HG03103 (cell line): ENCODE measurements around the gene ADRA2A.

Source experiments
- ATAC-seq: cut with Tn5 transposase; IDR thresholded peaks from one replicate; pipeline ENCODE4 v1.9.1; 2021; ENCODE audit warnings: low read depth; ENCODE audit not compliant: unreplicated experiment

The ADRA2A gene

DNA sequence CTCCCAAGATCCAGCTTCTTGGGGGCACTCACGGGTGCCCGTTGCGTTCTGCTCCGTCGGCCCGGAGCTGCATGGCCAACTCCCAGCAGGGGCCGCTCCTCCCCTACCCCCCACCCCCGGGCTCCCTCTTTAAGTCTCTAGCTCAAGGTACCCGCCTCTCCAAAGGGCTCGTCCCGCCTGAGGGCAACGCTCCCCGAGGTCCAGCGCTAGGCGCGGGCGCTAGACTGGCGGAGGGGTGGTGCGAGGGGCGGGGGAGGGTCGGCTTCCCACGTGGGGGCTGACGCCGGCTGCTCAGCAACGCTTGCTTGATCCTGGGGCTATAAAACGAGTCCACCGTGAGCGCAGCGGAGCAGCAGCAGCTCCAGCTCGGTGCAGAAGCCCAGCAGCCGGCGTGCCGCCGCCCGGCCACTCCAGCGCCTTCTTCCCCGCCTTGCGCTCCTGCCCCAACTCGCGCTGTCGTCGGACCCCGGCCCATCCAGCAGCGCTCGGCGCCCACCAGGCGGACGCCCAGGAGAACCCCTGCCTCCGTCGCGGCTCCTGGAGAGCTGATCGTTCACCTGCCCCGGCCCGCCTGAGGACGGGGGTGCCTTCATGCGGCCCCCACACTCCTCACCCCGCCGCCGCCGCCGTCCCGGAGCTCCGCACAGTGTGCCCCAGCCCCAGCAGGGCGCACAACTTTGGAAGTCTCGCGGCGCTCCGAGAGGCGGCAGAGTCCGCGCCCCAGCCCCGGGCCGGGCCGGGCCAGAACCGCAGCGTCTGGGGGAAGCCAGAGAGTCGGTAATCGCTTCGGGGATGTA lies at the start of gene ADRA2A:
TSS of gene ADRA2A (plus strand) at position 348 of the 797 bp plus-strand sequence. CDS start 968 bp downstream, outside the sequence.
- peak; percentile 31 for ATAC-seq

DNA sequence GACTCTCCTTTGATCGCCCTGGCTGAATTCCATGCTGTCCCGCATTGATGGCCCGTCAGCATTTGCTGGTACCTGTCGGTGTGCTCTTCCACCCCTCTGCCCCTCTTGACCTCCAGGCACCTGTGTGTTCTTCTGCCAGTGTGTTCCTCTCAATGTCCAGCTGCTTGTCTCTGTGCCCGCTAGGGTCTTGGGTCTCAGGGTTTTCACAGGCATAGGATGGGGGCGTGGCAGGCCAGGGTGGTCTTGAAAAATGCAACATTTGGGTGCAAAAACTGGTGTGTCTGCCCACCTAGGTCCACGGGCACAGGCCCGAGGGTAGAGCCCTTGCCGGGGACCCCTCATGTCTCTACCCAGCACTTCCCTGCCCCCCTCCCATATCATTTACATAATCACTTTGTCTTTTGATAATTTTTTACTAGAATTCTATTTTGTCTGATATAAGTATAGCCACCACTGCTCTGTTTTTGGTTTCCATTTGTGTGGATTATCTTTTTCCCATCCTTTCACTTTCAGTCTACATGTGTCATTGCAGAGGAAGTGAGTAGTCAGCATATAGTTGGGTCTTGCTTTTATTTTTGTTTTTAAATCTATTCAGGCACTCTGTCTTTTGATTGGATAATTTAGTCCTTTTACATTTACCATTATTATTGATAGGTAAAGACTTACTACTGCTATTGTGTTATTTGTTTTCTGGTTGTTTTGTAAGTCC lies 46.6 kb upstream of the ADRA2A start:
- ATAC-seq = no peak

DNA sequence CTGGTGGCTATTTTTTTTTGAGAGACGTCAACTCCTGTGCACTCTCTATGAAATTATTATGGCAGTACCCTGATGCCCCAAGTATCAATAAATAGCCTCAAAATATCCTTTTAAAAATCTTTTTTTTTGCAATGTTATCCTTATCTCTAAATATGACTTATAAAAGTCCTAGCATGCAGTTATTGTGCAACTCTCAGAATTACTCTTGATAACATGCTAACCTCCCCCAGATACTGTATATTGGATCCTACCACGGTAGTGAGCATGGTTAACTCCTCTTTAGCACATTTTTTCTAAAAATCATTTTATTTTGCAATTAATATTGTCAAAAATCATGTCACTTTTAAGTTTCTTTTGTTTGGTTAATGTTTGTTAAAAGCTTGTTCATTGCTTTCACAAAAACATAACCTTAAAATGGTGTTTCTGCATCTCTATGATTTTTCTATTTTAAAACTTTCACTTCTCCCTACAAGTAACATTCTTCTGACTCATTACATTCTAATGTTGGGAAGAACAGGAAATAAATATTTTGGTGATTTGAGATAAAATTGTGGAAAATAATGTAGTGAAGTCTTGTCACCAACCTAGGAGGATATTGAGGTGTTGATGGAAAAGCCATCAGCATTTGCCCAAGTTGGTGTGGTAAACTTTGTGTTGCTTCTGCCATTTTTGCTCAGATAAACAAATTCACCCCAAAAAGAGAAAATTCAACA lies 42.1 kb upstream of the ADRA2A start:
- ATAC-seq = no peak

DNA sequence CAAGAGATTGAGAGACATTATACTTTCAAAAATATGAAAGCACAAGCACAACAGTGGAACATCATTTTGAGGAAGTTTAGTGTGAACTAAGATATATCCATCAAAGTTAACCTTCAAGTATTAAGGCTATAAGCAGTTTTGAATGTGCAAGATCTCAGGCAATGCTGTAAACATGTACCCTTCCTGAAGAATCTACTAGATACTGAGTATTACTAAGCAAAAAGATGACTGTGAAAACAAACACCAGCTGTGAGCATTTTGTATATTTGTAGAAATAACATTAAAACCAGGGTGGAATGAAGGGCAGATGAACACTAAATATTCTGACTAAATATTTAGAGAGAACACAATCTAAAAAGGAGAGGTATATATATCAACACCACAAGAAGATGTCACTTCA lies 41.3 kb upstream of the ADRA2A start:
- no peak for ATAC-seq

DNA sequence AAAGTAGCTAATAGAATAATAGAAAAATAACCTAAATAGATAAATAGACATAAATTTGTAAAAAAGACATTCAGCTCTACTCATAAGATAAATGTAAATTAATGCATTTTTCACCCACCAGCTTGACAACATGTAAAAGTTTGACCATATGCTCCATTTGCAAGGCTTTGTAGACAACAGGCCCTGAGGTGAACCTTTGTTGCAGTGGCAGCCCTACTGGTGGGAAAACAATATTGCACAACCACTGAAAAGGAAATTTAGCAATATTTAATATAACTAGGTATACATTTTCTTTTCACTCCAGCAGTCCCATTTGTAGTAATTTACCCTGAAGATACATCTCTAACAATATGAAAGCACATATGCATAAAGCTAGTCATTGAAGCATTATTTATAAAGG lies 39.0 kb upstream of the ADRA2A start:
- ATAC-seq = no peak

DNA sequence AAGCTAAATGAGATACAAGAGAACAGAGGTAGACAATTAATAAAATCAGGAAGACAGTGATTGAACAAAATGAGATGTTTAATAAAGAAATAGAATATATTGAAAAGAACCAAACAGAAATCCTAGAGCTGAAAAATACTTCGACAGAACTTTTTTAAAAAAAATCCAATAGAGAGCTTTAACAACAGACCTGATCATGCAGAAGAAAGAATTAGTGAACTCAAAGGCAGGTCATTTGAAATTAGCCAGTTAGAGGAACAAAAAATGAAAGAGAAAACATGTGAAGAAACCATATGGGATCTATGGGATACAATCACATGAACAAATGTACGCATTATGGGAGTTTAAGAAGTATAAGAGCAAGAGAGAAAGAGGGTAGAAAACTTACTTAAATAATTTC lies 37.3 kb upstream of the ADRA2A start:
- ATAC-seq = no peak

DNA sequence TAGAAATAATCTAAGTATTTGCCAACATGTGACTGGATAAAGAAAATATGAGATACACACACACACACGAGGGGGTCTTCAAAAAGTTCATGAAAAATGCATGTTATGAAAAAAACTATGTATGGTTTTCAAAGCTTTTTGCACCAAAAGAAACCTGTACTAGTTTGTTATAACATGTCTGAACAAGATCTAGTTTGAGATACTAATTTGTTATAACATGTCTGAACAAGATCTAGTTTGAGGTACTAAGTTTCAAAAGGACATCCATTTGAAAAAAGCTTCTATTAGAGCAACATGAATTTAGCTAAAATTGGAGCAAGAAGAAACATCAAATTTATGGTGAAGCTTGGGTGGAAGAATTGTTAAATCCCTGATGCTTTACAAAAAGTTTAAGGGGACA lies 19.8 kb upstream of the ADRA2A start:
- no peak for ATAC-seq

DNA sequence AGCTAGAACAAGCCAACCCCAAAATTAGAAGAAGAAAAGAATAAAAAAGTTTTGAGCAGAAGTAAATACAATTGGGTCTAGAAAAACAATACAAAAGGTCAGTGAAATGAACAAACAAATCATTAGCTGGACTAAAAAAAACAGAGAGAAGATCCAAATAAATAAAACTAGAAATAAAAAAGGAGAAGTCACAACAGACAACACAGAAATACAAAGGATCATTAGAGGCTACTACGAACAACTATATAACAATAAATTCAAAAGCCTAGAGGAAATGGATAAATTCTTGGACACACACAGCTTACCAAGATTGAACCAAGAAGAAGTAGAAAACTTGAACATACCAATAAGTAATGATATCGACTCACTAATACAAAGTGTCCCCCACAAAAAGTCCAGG lies 13.4 kb upstream of the ADRA2A start:
- no peak for ATAC-seq

DNA sequence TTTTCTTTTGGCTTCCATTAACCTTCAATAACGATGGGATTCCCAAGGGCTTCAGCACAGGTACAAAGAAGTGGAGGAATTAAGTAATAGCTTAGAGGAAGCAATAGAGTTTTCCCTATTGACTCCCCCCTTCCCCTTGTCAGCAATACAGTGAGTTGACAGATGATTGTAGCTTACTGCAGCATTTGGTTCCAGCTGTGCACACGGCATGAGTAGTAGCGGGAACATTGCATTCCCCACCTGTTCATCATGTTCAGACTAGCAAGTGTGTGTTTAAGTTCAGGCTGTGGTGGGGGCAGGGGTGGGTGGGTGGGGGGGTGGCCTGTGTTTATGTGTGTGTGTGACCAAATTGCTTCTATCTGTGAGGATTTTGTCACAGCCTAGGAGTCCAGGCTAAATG lies 4.6 kb upstream of the ADRA2A start:
- ATAC-seq = no peak

DNA sequence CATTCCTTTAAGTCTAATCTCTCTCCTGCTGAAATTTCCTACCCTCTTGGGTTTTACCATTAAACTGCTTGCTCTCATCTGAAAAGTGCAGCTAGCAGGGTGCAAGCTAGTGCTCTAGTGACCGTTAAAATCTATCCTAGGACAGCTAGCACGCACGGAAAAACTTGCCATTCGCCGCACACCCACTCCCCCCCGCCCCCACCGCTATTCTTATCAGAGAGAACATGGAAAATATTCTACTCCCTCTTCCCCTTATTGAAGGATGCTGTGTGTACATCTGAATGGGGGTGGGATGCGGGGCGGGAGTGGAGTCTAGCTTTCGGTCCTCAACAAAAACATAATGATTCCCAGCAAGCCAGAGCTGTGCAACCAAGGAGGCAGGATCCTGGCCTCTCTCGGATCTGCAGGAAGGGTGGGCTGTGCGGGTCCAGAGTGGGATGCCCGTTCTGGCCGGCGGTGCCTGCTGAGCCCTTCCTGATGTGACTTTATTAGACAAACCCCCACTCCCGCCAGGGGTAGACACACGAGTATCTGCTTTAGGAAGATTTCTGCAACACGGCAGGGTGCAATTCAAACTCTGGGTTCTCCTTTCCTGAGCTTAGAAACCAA lies 1.1 kb upstream of the ADRA2A start:
- no peak for ATAC-seq

DNA sequence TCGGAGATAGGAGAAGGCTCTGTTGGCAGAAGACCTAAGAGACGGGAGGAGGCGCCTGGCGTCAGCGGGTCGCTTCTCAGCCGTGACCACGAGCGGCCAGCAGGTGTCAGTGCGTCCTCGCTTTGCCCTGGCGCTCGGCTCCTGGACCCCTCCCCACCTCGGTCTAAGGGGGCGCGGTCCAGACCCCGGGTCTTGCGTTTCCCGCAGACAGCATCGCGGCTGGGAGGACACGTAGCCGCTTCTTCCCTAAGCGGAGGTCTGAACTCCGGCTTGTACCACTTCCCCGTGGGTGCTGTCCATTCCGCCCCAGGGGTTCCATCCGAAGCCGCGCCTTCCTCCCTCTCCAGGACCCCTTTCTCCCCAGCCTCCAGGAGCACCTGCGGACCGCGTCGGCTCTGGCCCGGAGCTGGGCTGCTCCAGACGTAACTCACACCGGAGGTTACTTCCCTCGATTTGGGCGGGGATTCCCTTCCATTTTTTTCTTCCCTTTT lies 593 bp upstream of the ADRA2A start:
- ATAC-seq = peak; percentile 72

DNA sequence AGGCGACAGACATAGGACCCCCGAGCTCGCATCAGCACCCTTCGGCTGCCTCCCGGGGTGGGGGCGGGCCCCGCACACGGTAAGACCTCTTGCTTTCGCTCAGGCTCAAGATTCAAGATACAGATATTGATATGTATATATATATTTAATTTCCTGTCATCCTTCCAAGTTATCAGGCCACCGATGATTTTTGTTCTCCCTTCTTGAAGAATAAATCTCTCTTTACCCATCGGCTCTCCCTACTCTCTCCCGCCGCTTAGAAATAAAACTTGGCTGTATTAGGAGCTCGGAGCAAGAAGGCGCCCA lies 603 bp downstream of the ADRA2A start:
- ATAC-seq = no peak

DNA sequence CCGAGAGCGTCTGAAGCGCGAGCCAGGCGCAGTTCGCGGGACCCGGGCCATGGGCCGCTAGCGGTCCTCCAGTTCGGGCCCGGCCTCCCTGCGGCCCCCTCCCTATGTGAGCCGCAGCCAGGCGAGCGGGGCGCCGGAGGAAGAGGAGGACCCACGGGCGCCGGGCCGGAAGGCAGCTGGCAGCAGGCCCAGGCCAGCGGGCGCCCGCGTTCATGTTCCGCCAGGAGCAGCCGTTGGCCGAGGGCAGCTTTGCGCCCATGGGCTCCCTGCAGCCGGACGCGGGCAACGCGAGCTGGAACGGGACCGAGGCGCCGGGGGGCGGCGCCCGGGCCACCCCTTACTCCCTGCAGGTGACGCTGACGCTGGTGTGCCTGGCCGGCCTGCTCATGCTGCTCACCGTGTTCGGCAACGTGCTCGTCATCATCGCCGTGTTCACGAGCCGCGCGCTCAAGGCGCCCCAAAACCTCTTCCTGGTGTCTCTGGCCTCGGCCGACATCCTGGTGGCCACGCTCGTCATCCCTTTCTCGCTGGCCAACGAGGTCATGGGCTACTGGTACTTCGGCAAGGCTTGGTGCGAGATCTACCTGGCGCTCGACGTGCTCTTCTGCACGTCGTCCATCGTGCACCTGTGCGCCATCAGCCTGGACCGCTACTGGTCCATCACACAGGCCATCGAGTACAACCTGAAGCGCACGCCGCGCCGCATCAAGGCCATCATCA lies 1.1 kb downstream of the ADRA2A start:
- no peak for ATAC-seq

DNA sequence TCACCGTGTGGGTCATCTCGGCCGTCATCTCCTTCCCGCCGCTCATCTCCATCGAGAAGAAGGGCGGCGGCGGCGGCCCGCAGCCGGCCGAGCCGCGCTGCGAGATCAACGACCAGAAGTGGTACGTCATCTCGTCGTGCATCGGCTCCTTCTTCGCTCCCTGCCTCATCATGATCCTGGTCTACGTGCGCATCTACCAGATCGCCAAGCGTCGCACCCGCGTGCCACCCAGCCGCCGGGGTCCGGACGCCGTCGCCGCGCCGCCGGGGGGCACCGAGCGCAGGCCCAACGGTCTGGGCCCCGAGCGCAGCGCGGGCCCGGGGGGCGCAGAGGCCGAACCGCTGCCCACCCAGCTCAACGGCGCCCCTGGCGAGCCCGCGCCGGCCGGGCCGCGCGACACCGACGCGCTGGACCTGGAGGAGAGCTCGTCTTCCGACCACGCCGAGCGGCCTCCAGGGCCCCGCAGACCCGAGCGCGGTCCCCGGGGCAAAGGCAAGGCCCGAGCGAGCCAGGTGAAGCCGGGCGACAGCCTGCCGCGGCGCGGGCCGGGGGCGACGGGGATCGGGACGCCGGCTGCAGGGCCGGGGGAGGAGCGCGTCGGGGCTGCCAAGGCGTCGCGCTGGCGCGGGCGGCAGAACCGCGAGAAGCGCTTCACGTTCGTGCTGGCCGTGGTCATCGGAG lies 1.8 kb downstream of the ADRA2A start:
- no peak for ATAC-seq

DNA sequence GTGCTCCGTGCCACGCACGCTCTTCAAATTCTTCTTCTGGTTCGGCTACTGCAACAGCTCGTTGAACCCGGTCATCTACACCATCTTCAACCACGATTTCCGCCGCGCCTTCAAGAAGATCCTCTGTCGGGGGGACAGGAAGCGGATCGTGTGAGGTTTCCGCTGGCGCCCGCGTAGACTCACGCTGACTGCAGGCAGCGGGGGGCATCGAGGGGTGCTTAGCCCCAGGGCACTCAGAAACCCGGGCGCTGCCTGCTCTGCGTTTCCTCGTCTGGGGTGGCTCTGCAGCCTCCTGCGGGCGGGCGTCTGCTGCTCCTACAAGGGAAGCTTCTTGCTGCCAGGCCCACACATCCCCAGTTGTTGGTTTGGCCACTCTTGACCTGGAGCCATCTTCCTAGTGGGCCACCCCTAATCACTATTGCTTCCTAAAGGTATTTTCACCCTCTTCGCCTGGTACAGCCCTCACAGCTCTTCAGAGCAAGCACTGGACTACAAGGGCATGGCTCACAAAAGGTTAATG lies 2.5 kb downstream of the ADRA2A start:
- ATAC-seq = no peak

DNA sequence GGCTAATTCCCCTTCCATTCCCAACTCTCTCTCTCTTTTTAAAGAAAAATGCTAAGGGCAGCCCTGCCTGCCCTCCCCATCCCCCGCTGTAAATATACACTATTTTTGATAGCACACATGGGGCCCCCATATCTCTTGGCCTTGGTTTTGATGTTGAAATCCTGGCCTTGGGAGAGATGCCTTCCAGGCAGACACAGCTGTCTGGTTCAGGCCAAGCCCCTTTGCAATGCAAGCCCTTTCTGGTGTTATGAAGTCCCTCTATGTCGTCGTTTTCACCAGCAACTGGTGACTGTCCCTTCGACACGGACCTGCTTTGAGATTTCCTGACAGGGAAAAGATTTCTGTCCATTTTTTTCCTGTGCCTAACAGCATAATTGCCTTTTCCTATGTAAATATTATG lies 3.0 kb downstream of the ADRA2A start:
- ATAC-seq = no peak

DNA sequence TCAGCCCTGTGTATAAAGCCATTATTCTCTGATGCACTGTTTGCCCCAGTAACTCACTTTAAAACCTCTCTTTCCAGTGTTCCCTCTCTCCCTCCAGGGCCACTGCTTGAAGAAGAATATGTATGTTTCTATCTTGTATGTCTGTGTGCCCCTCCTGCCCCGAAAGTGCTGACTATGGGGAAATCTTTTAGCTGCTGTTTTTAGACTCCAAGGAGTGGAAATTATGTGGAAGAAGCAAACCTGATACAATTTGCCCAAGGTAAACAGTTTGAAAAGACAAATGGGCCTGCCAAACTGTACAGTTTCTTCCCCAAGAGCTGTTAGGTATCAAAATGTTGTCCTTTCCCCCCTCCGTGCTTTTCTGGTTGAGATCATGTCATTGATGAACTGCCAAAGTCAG lies 3.4 kb downstream of the ADRA2A start:
- no peak for ATAC-seq

DNA sequence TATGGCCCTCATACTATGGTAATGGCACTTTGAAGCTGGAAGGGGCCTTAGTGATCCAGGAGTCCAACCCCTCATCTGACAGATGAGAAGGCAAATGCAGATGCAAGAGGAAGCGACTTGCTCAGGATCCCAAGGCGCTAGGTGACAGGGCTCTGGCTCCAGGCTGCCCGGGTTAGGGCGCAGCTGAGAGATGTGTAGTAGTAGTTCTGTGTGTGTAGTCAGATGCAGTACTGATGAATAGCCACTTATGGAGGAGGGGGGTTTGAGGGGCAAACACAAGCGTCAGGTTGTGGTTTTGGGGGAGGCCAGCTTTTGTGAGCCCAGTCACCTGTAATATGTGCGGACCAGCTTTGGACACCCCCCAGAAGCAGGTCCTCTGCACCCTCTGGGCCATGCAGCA lies 4.8 kb downstream of the ADRA2A start:
- no peak for ATAC-seq

DNA sequence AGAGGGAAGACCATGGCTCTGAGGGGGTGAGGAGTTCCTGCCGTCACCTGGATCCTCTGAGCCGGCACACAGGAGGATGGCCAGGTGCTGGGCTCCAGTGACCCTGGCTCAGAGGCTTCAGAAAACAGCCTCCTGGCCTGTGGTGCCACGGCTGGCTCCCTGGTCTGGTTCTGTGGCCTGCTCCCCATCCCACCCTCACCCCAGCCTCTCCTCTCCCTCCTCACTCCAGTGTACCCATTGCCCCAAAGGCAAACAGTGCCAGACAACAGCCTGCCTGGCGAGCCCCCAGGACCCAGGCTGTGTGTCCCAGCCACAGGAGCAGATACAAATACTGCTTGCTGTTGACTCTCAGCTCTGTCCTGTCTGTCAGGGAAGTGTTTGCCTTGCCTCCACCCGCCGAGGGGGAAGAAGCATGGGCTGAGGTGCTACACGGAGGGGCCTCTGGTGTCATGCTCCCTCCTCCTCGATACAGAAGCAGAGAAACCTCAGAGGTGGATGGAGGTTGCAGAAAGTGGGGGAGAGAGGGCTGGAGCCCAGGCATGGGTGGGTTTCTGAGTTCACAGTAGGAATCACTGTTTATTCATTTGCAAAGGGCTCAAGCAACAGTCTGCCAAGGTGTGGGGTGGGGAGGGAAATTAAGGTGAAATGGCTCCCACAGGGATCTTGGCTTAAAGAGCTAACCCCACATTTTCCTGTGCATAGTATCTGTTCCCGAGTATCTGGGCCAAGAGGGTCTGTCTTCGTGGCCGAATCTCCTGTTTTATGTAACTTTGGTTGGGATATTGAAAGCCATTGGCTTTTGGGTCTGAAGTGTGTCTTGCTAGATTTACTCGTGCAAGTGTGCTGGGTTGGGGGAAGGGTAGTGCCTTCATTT lies 5.5 kb downstream of the ADRA2A start:
- no peak for ATAC-seq
